A673 (cell line): ENCODE measurements around the gene MYLK2.
"Not testable (repeated sequence)": the region's sequence is repeated elsewhere in the genome, so short reads cannot be mapped to it uniquely, and the experiment has no call there.

Experiments used
- EZH2 ChIP-seq: fragments of 200-600 bp; sonication (generic); IDR thresholded peaks from 2 replicates; pipeline ENCODE4 v1.6.1; 2017; ENCODE audit warnings: borderline replicate concordance, low read depth, mild to moderate bottlenecking, mixed read lengths, antibody characterized with exemption, low read length; ENCODE audit not compliant: poor library complexity, severe bottlenecking
- TF ChIP-seq, protein P1 (sequence below): fragments of 300-800, 200-600 bp; sonication (generic); conservative IDR thresholded peaks from 2 replicates; pipeline ENCODE4 v1.5.1; 2017; ENCODE audit warnings: low read depth, mild to moderate bottlenecking, antibody characterized with exemption, low read length, moderate library complexity, mixed read lengths

DNA sequence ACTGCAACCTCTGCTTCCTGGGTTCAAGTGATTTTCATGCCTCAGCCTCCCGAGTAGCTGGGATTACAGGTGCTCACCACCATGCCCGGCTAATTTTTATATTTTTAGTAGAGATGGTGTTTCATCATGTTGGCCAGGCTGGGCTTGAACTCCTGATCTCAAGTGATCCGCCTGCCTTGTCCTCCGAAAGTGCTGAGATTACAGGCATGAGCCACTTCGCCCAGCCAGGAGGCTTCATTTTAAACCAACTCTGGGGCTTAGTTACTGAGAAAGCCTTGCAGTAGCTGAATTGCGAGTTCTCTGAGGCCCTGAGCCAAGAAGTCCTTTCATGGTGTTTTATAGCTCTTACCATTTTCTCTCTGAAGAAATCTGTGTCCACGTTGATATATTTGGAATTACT, 5.0 kb upstream of the MYLK2 start:
- TF ChIP-seq, protein P1, sequence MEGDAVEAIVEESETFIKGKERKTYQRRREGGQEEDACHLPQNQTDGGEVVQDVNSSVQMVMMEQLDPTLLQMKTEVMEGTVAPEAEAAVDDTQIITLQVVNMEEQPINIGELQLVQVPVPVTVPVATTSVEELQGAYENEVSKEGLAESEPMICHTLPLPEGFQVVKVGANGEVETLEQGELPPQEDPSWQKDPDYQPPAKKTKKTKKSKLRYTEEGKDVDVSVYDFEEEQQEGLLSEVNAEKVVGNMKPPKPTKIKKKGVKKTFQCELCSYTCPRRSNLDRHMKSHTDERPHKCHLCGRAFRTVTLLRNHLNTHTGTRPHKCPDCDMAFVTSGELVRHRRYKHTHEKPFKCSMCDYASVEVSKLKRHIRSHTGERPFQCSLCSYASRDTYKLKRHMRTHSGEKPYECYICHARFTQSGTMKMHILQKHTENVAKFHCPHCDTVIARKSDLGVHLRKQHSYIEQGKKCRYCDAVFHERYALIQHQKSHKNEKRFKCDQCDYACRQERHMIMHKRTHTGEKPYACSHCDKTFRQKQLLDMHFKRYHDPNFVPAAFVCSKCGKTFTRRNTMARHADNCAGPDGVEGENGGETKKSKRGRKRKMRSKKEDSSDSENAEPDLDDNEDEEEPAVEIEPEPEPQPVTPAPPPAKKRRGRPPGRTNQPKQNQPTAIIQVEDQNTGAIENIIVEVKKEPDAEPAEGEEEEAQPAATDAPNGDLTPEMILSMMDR, result not testable (repeated sequence)
- not testable (repeated sequence) for TF ChIP-seq EZH2
